Measurements from ENCODE around the gene SYNE1. TPM values are rescaled to one million over a fixed set of nuclear protein-coding genes. Genes with fewer than 3 reads are reported as not detected.
A peak's percentile ranks its signal among the peaks of the same experiment; 100 is the strongest.

Gene SYNE1
- total and polyA plus RNA-seq, 7 donors: 7.2 to 203 (median 86.4) TPM

GRCh38 chr6:152380351-152380767 is 256.8 kb downstream of the SYNE1 start:
- WGBS, 2 donors: 39 to 57% methylated on average over 5 of the region's 5 CpGs
- peaks cover 0 to 28% (median 8%) of the 10 kb centered on the region in 4 donors for H3K4me1 ChIP-seq
- peaks cover 0 to 13% (median 5%) of the 10 kb centered on the region in 4 donors for H3K36me3 ChIP-seq
- no peak for DNase-seq
- no peaks in the 10 kb centered on the region for H3K27me3 ChIP-seq
- H3K9me3 ChIP-seq: no peaks in the 10 kb centered on the region
- H3K27ac ChIP-seq: peak overlapping the region; percentile 89 to 94 (median 92)
- TF ChIP-seq EP300 (IDR thresholded peaks at IDR 0.05) (peak in 1 of 4 donors; percentile 48), CTCF (IDR thresholded peaks at IDR 0.05) (no peak), POLR2AphosphoS5 (IDR thresholded peaks at IDR 0.05) (peak in 3 of 4 donors; percentile 11 to 70 (median 67)), POLR2A (IDR thresholded peaks at IDR 0.05) (peak in 1 of 2 donors; percentile 25)
- intact Hi-C loops (cut with DNase I): no loop called here
- peak overlapping the region; percentile 41 to 58 (median 52) for H3K4me3 ChIP-seq

GRCh38 chr6:152379423-152379822 is 257.7 kb downstream of the SYNE1 start:
- Histone ChIP-seq H3K27me3 (no peaks in the 10 kb centered on the region), H3K4me1 (peaks cover 0 to 28% (median 8%) of the 10 kb centered on the region in 4 donors), H3K36me3 (peaks cover 0 to 18% (median 7%) of the 10 kb centered on the region in 4 donors), H3K27ac (peak overlapping the region; percentile 89 to 94 (median 92)), H3K9me3 (no peaks in the 10 kb centered on the region), H3K4me3 (peak overlapping the region; percentile 41 to 58 (median 52))
- intact Hi-C loops (cut with DNase I): no loop called here
- no peak for TF ChIP-seq POLR2AphosphoS5 (IDR thresholded peaks at IDR 0.05)
- TF ChIP-seq EP300 (IDR thresholded peaks at IDR 0.05): no peak
- no peak for TF ChIP-seq CTCF (IDR thresholded peaks at IDR 0.05)
- TF ChIP-seq POLR2A (IDR thresholded peaks at IDR 0.05): no peak
- no peak for DNase-seq

DNA sequence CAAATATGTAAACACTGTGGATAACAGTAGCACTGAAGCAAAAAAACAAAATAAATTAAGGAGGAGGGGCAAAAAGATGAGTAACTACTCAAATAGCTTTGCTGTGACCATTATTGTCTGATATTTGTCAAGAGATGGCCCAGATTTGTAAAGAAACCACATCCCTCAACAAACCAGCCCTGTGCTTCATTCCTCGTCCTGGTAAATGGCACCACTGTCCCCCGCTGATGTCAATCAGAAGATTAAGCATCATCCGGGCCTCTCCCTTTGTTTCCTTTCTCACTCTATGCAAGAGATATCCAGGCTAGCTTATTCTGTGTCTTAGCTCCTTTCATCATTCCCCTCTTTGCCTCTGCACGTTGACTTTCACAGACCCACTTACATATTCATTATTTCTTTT is 259.0 kb downstream of the SYNE1 start:
- Histone ChIP-seq H3K9me3 (no peaks in the 10 kb centered on the region), H3K27me3 (no peaks in the 10 kb centered on the region), H3K4me3 (peak overlapping the region in 3 of 4 donors; percentile 5 to 58 (median 58)), H3K4me1 (peaks cover 0 to 40% (median 15%) of the 10 kb centered on the region in 4 donors), H3K36me3 (peaks cover 0 to 18% (median 7%) of the 10 kb centered on the region in 4 donors), H3K27ac (peak overlapping the region; percentile 89 to 94 (median 92))
- DNase-seq: no peak
- 73 to 76% methylated on average over 4 of the region's 4 CpGs for WGBS, 2 donors
- intact Hi-C loops (cut with DNase I): no loop called here
- TF ChIP-seq EP300 (IDR thresholded peaks at IDR 0.05): no peak
- TF ChIP-seq POLR2AphosphoS5 (IDR thresholded peaks at IDR 0.05): no peak
- no peak for TF ChIP-seq CTCF (IDR thresholded peaks at IDR 0.05)
- no peak for TF ChIP-seq POLR2A (IDR thresholded peaks at IDR 0.05)

- Histone ChIP-seq H3K4me1 (peaks cover 0 to 31% (median 13%) of the 10 kb centered on the region in 4 donors), H3K27me3 (no peaks in the 10 kb centered on the region), H3K4me3 (no peak overlapping the region), H3K36me3 (peaks cover 0 to 43% (median 14%) of the 10 kb centered on the region in 4 donors), H3K27ac (peak overlapping the region in 1 of 4 donors; percentile 67), H3K9me3 (no peaks in the 10 kb centered on the region)
- no peak for DNase-seq
- TF ChIP-seq POLR2A (IDR thresholded peaks at IDR 0.05): no peak
- TF ChIP-seq CTCF (IDR thresholded peaks at IDR 0.05): no peak
- no peak for TF ChIP-seq POLR2AphosphoS5 (IDR thresholded peaks at IDR 0.05)
- TF ChIP-seq EP300 (IDR thresholded peaks at IDR 0.05): no peak
- 91 to 96% methylated on average over 6 of the region's 6 CpGs for WGBS, 2 donors
- intact Hi-C loops (cut with DNase I): no loop called here
These were observed 262.0 kb downstream of the SYNE1 start for GRCh38 chr6:152375197-152375596.

GRCh38 chr6:152372945-152373344 is 264.2 kb downstream of the SYNE1 start:
- intact Hi-C loops (cut with DNase I): no loop called here
- DNase-seq: no peak
- Histone ChIP-seq H3K36me3 (peaks cover 0 to 59% (median 20%) of the 10 kb centered on the region in 4 donors), H3K4me1 (peaks cover 0 to 24% (median 9%) of the 10 kb centered on the region in 4 donors), H3K9me3 (no peaks in the 10 kb centered on the region), H3K27me3 (no peaks in the 10 kb centered on the region), H3K27ac (peak overlapping the region in 3 of 4 donors; percentile 8 to 55 (median 39)), H3K4me3 (no peak overlapping the region)
- WGBS, 2 donors: 94 to 99% methylated on average over 2 of the region's 2 CpGs
- TF ChIP-seq POLR2A (IDR thresholded peaks at IDR 0.05) (no peak), POLR2AphosphoS5 (IDR thresholded peaks at IDR 0.05) (no peak), EP300 (IDR thresholded peaks at IDR 0.05) (no peak), CTCF (IDR thresholded peaks at IDR 0.05) (no peak)

Measured in sigmoid colon (tissue), 7 donors.